ENCODE results near the gene BIRC5.
"Not testable (repeated sequence)": the region's sequence is repeated elsewhere in the genome, so short reads cannot be mapped to it uniquely, and the experiment has no call there.

Gene BIRC5

DNA sequence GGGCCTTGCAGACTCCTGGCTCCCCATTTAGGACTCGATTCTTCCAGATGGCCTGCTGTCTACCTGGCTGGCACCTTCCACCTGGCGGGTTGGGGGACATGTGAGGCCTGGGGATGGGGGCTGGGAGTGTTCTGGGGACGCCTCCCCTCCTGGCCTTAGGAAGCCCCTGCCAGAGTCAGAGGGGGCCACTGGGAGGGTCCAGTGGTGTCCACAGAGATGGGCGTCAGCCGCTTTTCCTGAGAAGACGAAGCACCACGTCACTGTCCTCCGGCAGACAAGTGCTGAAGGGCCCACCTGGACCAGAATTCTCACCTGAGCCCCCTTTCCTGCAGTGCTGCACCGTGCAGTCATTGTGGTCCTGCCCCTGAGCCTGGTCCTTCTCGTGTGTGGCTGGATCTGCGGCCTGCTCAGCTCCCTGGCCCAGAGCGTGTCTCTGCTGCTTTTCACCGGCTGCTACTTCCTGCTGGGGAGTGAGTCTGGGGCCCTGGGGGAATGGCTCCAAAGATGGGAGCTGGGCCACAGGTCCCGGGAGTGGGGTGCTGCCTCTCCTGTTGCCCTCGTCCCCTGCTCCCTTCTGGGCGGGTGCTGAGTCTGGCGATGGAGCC is 20.3 kb downstream of the BIRC5 start:
- ChIA-PET POLR2A (no interaction called here), CTCF (interaction anchor here (0.9 to 9.0 kb wide), 2 partner anchors 16 to 48 kb away, joined by 3 to 80 read pairs; partner anchors contain the start of gene TK1)
- DNase-seq (ENCODE audit: low read depth, low spot score) = no peak
- TF ChIP-seq, protein P1, sequence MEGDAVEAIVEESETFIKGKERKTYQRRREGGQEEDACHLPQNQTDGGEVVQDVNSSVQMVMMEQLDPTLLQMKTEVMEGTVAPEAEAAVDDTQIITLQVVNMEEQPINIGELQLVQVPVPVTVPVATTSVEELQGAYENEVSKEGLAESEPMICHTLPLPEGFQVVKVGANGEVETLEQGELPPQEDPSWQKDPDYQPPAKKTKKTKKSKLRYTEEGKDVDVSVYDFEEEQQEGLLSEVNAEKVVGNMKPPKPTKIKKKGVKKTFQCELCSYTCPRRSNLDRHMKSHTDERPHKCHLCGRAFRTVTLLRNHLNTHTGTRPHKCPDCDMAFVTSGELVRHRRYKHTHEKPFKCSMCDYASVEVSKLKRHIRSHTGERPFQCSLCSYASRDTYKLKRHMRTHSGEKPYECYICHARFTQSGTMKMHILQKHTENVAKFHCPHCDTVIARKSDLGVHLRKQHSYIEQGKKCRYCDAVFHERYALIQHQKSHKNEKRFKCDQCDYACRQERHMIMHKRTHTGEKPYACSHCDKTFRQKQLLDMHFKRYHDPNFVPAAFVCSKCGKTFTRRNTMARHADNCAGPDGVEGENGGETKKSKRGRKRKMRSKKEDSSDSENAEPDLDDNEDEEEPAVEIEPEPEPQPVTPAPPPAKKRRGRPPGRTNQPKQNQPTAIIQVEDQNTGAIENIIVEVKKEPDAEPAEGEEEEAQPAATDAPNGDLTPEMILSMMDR (IDR thresholded peaks at IDR 0.05; ENCODE audit: insufficient read depth, low read length, missing control alignments) = no peak
- no peak overlapping the region for H3K4me3 ChIP-seq (ENCODE audit: low read depth, low read length)

DNA sequence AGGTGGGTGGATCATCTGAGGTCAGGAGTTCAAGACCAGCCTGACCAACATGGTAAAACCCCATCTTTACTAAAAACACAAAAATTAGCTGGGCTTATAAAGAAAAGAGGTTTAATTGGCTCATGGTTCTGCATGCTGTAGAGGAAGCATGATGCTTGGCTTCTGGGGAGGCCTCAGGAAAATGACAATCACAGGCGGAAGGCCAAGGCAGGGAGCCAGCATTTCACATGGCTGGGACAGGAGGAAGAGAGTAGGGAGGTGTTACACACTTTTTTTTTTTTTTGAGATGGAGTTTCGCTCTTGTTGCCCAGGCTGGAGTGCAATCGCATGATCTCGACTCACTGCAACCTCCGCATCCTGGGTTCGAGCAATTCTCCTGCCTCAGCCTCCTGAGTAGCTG is 21.0 kb downstream of the BIRC5 start:
- DNase-seq (ENCODE audit: low read depth, low spot score); POLR2A ChIA-PET; H3K4me3 ChIP-seq (ENCODE audit: low read depth, low read length): not testable (repeated sequence)
- CTCF ChIA-PET = interaction anchor here (0.9 to 9.0 kb wide), 2 partner anchors 15 to 49 kb away, joined by 3 to 80 read pairs; partner anchors contain the start of gene TK1

DNA sequence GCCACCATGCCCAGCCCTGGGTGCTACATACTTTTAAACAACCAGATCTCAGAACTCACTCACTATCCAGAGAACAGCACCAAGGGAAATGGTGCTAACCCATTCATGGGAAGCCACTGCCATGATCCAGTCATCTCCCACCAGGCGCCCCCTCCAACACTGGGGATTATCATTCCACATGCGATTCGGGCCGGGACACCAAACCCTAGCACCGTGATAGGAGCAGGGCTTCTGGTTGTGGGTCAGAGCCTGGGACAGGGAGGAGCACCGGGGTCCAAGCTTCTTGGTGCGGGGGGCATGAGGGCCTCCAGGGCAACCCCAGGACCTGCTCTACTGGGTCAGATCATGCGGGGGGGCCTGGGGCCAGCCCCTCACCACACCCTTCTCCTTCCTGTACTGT is 21.8 kb downstream of the BIRC5 start:
- TF ChIP-seq, protein P1 (IDR thresholded peaks at IDR 0.05; ENCODE audit: insufficient read depth, low read length, missing control alignments) = no peak
- ChIA-PET CTCF (interaction anchor here (0.8 to 9.0 kb wide), 3 partner anchors 9 to 58 kb away, joined by 3 to 80 read pairs (median 3); no protein-coding TSS in a partner anchor), POLR2A (no interaction called here)
- DNase-seq (ENCODE audit: low read depth, low spot score) = no peak
- H3K4me3 ChIP-seq (ENCODE audit: low read depth, low read length) = no peak overlapping the region

DNA sequence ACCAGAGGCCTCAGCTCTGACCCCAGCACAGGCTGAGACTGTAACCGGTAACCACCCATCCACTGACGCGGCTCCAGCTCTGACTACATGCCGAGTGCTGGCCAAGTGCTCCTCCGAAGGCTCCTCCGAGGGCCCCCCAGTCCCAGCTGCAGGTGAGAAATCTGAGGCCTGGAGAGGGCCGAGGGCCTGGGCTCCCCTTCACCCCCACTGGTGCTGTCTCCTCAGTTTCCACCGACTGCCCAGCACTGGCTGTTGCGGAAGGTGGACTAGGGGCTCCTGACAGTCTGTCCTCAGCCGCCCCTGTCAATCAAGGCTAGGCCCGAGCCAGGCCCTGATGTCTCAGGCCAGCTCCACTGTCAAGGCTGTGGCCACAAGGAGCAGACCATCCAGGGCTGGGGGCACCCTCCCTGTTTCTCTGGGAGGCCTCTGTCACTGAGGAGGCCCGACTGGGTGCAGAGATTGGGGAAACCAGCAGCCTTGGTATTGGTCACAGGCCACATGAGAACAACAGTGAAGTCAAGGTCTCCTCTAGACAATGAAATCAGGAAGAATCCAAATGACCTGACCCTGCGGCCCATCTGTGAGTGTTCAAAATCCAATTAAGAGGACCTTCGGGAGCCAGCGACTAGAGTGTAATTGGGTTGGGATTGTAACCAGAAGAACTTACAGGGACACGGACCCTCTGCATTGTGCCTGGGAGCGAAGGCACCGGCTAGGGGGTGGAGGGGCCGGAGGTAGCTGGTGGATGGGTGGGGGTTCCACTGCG is 22.5 kb downstream of the BIRC5 start:
- ChIA-PET CTCF (interaction anchor here (0.8 to 9.0 kb wide), 4 partner anchors 9 to 58 kb away, joined by 3 to 80 read pairs (median 3); no protein-coding TSS in a partner anchor), POLR2A (no interaction called here)
- no peak overlapping the region for H3K4me3 ChIP-seq (ENCODE audit: low read depth, low read length)
- TF ChIP-seq, protein P1 (IDR thresholded peaks at IDR 0.05; ENCODE audit: insufficient read depth, low read length, missing control alignments) = no peak
- no peak for DNase-seq (ENCODE audit: low read depth, low spot score)

DNA sequence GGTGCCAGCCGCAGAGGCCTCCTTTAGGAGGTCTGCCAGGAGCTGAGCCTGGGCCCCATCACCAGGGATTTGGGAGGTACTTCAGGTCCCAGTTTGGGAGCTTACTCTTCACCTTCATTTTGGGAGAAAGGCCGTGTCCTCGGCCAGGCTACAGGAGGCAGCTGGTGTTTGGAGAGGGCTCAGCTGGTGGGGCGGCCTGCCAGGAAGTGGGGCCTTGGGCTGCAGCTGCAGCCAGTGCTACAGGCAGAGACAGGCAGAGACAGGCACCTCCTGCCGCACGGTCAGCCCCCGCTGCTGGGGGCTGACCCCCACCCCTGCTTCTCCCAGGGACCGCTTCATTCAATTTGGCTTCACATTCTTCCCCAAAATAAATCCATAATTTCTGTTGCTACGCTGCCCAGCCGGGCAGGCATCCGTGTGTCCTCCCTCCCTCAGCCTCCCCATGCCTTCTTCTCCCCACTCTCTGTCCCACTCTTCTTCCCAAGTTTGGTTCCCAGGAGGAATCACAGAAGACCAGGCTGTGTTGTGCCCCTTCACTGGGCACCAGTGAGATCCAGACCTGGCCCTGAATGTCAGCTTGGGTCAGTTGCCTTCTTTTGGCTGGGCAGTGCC is 23.5 kb downstream of the BIRC5 start:
- H3K4me3 ChIP-seq (ENCODE audit: low read depth, low read length) = no peak overlapping the region
- ChIA-PET CTCF (interaction anchor here (1.2 to 9.0 kb wide), 2 partner anchors 9 to 13 kb away, joined by 3 to 80 read pairs; no protein-coding TSS in a partner anchor), POLR2A (no interaction called here)
- no peak for DNase-seq (ENCODE audit: low read depth, low spot score)
- TF ChIP-seq, protein P1 (IDR thresholded peaks at IDR 0.05; ENCODE audit: insufficient read depth, low read length, missing control alignments) = no peak

DNA sequence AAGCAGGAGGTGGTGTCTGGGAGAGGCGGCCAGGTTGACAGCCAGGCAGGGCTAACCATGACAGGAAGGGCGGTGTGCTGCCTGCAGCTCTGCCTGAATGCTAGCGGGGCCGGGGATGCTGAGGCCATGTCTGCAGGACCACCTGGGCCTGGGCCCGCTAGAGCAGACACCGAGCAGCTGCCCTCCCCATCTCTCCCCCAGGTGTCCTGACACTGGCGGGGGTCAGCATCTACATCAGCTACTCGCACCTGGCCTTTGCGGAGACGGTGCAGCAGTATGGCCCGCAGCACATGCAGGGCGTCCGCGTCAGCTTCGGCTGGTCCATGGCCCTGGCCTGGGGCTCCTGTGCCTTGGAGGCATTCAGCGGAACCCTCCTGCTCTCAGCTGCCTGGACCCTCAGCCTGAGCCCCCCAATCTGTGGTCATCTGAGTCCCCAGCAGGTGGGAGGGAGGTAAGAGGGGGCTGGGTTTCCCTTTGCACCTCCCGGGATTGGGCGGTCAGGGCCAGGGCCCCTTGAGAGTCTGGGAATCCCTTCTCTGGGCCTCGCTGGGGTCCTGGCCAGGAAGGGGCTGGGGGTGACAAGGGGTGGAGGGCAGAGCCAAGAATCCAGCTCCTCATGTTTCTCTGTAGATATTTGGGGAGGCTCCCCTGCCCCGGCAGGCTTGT is 24.9 kb downstream of the BIRC5 start:
- POLR2A ChIA-PET = no interaction called here
- H3K4me3 ChIP-seq (ENCODE audit: low read depth, low read length) = no peak overlapping the region
- TF ChIP-seq, protein P1 (IDR thresholded peaks at IDR 0.05; ENCODE audit: insufficient read depth, low read length, missing control alignments) = no peak
- no peak for DNase-seq (ENCODE audit: low read depth, low spot score)
- CTCF ChIA-PET = interaction anchor here (1.4 to 9.0 kb wide), 2 partner anchors 11 to 220 kb away, joined by 4 to 80 read pairs; no protein-coding TSS in a partner anchor

Measured in AG04449 (cell line).